ENCODE results near the gene PRMT9.

Gene PRMT9

GRCh38 chr4:147674073-147674472 is 9.9 kb downstream of the PRMT9 start:
- Histone ChIP-seq H4K20me1 (ENCODE audit: control insufficient read depth, insufficient read depth, low read depth, low read length) (no peaks in the 10 kb centered on the region), H3K4me1 (ENCODE audit: control insufficient read depth, low read length) (no peaks in the 10 kb centered on the region), H3K9me2 (replicated peaks; ENCODE audit: control insufficient read depth, low read length) (no peaks in the 10 kb centered on the region), H3K27ac (ENCODE audit: low read depth, low read length) (no peak overlapping the region), H3F3A (ENCODE audit: control insufficient read depth, insufficient read depth) (no peaks in the 10 kb centered on the region), H3K36me3 (ENCODE audit: control insufficient read depth, low read length) (peaks cover 32% of the 10 kb centered on the region), H3K4me2 (ENCODE audit: low read length) (no peak overlapping the region), H3K79me2 (ENCODE audit: control insufficient read depth, low read length) (peaks cover 13% of the 10 kb centered on the region), H3K9me3 (ENCODE audit: control insufficient read depth, insufficient read depth, low read length) (no peaks in the 10 kb centered on the region), H3K27me3 (ENCODE audit: control insufficient read depth, low read length) (no peaks in the 10 kb centered on the region), H3K4me3 (ENCODE audit: low read length) (no peak overlapping the region)
- TF ChIP-seq EZH2phosphoT487 (IDR thresholded peaks at IDR 0.05; ENCODE audit: borderline replicate concordance, low read length) = no peak
- TF ChIP-seq, protein P1, sequence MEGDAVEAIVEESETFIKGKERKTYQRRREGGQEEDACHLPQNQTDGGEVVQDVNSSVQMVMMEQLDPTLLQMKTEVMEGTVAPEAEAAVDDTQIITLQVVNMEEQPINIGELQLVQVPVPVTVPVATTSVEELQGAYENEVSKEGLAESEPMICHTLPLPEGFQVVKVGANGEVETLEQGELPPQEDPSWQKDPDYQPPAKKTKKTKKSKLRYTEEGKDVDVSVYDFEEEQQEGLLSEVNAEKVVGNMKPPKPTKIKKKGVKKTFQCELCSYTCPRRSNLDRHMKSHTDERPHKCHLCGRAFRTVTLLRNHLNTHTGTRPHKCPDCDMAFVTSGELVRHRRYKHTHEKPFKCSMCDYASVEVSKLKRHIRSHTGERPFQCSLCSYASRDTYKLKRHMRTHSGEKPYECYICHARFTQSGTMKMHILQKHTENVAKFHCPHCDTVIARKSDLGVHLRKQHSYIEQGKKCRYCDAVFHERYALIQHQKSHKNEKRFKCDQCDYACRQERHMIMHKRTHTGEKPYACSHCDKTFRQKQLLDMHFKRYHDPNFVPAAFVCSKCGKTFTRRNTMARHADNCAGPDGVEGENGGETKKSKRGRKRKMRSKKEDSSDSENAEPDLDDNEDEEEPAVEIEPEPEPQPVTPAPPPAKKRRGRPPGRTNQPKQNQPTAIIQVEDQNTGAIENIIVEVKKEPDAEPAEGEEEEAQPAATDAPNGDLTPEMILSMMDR (IDR thresholded peaks at IDR 0.05; ENCODE audit: low read depth, low read length, poor library complexity, severe bottlenecking) = no peak

DNA sequence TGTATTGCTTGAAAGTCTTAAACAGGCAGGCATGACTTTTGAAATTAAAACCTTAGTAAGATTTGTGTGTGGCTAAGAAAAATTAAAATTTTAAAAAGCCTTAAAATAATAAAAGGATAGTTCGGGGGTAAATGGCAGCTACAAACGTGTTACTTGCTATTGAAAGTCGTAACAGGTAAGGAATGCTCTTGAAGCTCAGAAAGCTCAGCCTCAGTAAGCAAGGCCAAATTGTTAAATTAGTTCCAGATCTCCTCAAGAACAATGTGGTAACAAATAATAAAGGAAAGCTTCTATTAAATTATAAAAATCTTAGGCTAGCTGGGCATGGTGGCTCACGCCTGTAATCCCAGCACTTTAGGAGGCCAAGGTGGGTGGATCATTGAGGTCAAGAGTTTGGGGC is 25.5 kb downstream of the PRMT9 start:
- TF ChIP-seq, protein P1 (IDR thresholded peaks at IDR 0.05; ENCODE audit: low read depth, low read length, poor library complexity, severe bottlenecking) = no peak
- no peak for TF ChIP-seq EZH2phosphoT487 (IDR thresholded peaks at IDR 0.05; ENCODE audit: borderline replicate concordance, low read length)
- H3K36me3 ChIP-seq (ENCODE audit: control insufficient read depth, low read length) = peaks cover 49% of the 10 kb centered on the region
- no peak overlapping the region for H3K27ac ChIP-seq (ENCODE audit: low read depth, low read length)
- H4K20me1 ChIP-seq (ENCODE audit: control insufficient read depth, insufficient read depth, low read depth, low read length) = no peaks in the 10 kb centered on the region
- no peak overlapping the region for H3K4me3 ChIP-seq (ENCODE audit: low read length)
- H3K4me1 ChIP-seq (ENCODE audit: control insufficient read depth, low read length) = no peaks in the 10 kb centered on the region
- no peaks in the 10 kb centered on the region for H3K79me2 ChIP-seq (ENCODE audit: control insufficient read depth, low read length)
- no peak overlapping the region for H3K4me2 ChIP-seq (ENCODE audit: low read length)
- H3K27me3 ChIP-seq (ENCODE audit: control insufficient read depth, low read length) = no peaks in the 10 kb centered on the region
- no peaks in the 10 kb centered on the region for H3K9me2 ChIP-seq (replicated peaks; ENCODE audit: control insufficient read depth, low read length)
- no peaks in the 10 kb centered on the region for H3K9me3 ChIP-seq (ENCODE audit: control insufficient read depth, insufficient read depth, low read length)
- H3F3A ChIP-seq (ENCODE audit: control insufficient read depth, insufficient read depth) = no peaks in the 10 kb centered on the region

- Histone ChIP-seq H3K9me2 (replicated peaks; ENCODE audit: control insufficient read depth, low read length) (no peaks in the 10 kb centered on the region), H4K20me1 (ENCODE audit: control insufficient read depth, insufficient read depth, low read depth, low read length) (no peaks in the 10 kb centered on the region), H3K4me2 (ENCODE audit: low read length) (no peak overlapping the region), H3K27me3 (ENCODE audit: control insufficient read depth, low read length) (no peaks in the 10 kb centered on the region), H3K27ac (ENCODE audit: low read depth, low read length) (no peak overlapping the region), H3K4me1 (ENCODE audit: control insufficient read depth, low read length) (no peaks in the 10 kb centered on the region), H3K79me2 (ENCODE audit: control insufficient read depth, low read length) (peaks cover 15% of the 10 kb centered on the region), H3K36me3 (ENCODE audit: control insufficient read depth, low read length) (peaks cover 50% of the 10 kb centered on the region), H3F3A (ENCODE audit: control insufficient read depth, insufficient read depth) (no peaks in the 10 kb centered on the region), H3K4me3 (ENCODE audit: low read length) (no peak overlapping the region), H3K9me3 (ENCODE audit: control insufficient read depth, insufficient read depth, low read length) (no peaks in the 10 kb centered on the region)
- TF ChIP-seq, protein P1 (IDR thresholded peaks at IDR 0.05; ENCODE audit: low read depth, low read length, poor library complexity, severe bottlenecking) = no peak
- TF ChIP-seq EZH2phosphoT487 (IDR thresholded peaks at IDR 0.05; ENCODE audit: borderline replicate concordance, low read length) = no peak
These were observed 28.3 kb downstream of the PRMT9 start for GRCh38 chr4:147655639-147656038.

DNA sequence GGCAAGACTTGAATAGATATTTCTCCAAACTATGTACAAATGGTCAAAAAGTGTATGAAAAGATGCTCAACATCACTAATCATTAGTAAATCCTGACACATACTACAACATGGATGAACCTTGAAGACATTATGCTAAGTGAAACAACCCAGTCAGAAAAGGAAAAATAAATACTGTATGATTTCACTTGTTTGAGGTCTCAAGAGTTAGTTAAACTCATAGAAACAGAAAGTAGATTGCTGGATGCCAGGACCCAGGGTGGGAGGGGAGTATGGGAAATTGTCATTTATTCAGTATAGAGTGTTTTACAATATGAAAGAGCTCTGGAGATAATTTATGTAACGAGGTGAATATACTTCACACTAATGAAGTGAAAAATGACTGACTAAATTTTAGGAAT is 32.4 kb downstream of the PRMT9 start:
- peaks cover 45% of the 10 kb centered on the region for H3K36me3 ChIP-seq (ENCODE audit: control insufficient read depth, low read length)
- H3K79me2 ChIP-seq (ENCODE audit: control insufficient read depth, low read length) = peaks cover 46% of the 10 kb centered on the region
- H4K20me1 ChIP-seq (ENCODE audit: control insufficient read depth, insufficient read depth, low read depth, low read length) = no peaks in the 10 kb centered on the region
- no peaks in the 10 kb centered on the region for H3F3A ChIP-seq (ENCODE audit: control insufficient read depth, insufficient read depth)
- no peaks in the 10 kb centered on the region for H3K4me1 ChIP-seq (ENCODE audit: control insufficient read depth, low read length)
- H3K4me2 ChIP-seq (ENCODE audit: low read length) = no peak overlapping the region
- TF ChIP-seq, protein P1 (IDR thresholded peaks at IDR 0.05; ENCODE audit: low read depth, low read length, poor library complexity, severe bottlenecking) = no peak
- TF ChIP-seq EZH2phosphoT487 (IDR thresholded peaks at IDR 0.05; ENCODE audit: borderline replicate concordance, low read length) = no peak
- no peak overlapping the region for H3K4me3 ChIP-seq (ENCODE audit: low read length)
- H3K27ac ChIP-seq (ENCODE audit: low read depth, low read length) = no peak overlapping the region
- no peaks in the 10 kb centered on the region for H3K27me3 ChIP-seq (ENCODE audit: control insufficient read depth, low read length)
- no peaks in the 10 kb centered on the region for H3K9me3 ChIP-seq (ENCODE audit: control insufficient read depth, insufficient read depth, low read length)
- H3K9me2 ChIP-seq (replicated peaks; ENCODE audit: control insufficient read depth, low read length) = no peaks in the 10 kb centered on the region
